Nucleus accumbens (tissue), 56 donors: Measurements from ENCODE around the gene ARL8B.
"Not testable (repeated sequence)": the region's sequence is repeated elsewhere in the genome, so short reads cannot be mapped to it uniquely, and the experiment has no call there.

Source experiments
- DNase-seq, 56 donors: peaks; one replicate each; lab custom pipeline; 2025; lab: John Stamatoyannopoulos, UW

ARL8B gene

DNA sequence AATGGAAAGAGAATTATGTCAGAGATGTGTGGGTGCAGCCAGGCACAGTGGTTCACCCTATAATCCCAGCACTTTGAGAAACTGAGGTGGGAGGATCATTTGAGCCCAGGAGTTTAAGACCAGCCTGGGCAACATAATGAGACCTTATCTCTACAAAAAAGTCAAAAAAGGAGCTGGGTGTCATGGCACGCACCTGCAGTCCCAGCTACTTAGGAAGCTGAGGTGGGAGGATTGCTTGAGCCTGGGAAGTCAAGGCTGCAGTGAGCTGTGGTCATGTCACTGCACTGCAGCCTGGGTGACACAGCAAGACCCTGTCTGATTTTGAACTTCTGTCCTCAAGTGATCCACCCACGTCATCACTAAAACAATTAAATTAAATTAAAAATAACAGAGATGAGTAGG, 15.2 kb upstream of the ARL8B start:
- not testable (repeated sequence) for DNase-seq

- no peak for DNase-seq
Measured at GRCh38 chr3:5110337-5110736, 11.8 kb upstream of the ARL8B start.

GRCh38 chr3:5112043-5112442, 10.0 kb upstream of the ARL8B start:
- DNase-seq, result no peak

GRCh38 chr3:5113726-5114125, 8.4 kb upstream of the ARL8B start:
- DNase-seq, result not testable (repeated sequence)

DNA sequence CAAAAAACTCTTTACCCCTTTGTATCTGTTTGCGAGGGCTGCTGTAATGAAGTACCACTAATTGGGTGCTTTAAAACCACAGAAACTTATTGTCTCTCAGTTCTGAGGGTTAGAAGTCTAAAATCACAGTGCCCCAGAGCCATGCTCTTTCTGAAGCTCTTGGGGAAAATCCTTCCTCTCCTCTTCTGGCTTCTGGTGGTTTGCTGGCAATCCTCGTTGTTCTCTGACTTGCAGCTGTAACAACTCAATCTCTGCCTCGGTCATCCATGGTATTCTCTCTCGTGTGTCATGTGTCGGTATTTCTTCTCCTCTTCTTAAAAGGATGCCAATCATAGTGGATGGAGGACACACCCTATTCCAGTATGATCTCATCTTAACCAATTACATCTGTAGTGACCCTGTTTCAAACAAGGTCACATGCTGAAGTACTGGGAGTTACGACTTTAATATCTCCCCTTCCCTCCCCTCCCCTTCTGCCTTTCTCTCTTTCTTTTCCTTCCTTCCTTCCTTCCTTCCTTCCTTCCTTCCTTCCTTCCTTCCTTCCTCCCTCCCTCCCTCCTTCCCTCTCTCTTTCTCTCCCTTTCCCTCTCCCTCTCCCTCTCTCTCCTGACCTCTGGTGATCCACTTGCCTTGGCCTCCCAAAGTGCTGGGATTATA, 6.5 kb upstream of the ARL8B start:
- DNase-seq, result no peak

DNA sequence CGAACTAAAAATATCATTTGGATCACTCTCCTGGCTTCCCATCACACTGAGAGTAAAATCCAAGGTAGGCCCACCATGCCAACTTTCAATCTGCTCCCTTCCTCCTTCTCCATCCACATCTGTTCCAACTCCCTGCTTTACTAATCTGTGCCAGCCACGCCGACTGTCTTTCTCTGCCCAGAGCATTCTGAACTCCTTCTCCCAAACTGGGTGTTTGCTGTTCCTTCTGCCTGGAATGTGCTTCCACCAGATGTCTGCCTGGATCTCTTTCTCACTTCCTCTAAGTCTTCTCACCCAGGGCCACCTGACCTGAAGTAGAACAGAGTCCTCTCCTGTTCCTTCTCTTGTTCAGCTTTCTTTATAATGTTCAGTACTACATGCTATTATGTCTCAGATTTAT, 5.6 kb upstream of the ARL8B start:
- DNase-seq, result no peak

DNA sequence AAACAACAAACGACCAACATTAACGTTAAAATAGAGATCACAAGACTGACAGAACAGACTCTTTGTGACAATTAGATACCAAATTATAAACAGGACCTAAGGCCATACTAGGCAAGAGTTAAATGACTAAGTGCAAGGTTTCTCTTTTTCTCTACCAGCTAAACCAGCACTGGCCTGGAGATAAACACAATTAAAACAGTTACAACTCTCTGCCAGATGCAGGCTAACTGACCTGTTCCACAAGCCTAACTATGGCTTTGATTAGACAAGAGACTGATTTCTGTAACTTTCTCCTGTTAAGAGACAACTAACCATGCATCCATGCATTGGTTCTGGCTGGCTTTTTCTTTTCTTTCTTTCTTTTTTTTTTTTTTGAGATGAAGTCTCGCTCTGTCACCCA, 1.6 kb upstream of the ARL8B start:
- DNase-seq, result no peak

GRCh38 chr3:5122741-5123706, 932 bp downstream of the ARL8B start:
- peak in 35 of 56 donors; percentile 6 to 62 (median 34) for DNase-seq

DNA sequence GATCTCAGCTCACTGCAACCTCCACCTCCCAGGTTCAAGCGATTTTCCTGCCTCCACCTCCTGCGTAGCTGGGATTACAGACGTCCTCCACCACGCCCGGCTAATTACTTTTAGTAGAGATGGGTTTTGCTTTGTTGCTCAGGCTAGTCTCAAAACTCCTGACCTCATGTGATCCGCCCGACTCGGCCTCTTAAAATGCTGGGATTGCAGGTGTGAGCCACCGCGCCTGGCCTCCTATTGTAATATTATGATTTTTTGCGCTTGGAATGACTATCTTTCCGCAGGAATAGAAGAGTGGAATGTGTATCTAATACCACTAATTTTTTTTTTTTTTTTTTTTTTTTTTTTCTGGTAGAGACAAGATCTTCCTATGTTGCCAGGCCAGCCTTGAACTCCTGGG, 1.8 kb downstream of the ARL8B start:
- no peak for DNase-seq

- no peak for DNase-seq
Measured at GRCh38 chr3:5126586-5126985, 4.5 kb downstream of the ARL8B start.

DNA sequence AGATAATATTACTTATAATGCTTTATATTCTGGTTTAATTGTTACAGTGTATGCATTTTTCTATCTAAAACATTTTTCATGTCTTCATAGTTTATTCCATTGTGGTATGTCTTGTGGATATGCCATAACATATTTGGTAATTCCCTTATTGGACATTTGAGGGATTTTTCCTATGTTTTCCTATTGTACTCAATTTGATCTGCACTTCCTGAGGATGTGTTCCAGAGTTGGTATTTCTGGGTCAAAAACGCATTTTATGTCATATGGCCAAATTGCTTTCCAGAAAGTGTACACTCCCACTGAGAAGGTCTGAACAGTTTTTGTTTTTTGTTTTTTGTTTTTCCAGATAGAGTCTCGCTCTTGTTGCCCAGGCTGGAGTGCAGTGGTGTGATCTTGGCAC, 6.8 kb downstream of the ARL8B start:
- DNase-seq, result no peak

DNA sequence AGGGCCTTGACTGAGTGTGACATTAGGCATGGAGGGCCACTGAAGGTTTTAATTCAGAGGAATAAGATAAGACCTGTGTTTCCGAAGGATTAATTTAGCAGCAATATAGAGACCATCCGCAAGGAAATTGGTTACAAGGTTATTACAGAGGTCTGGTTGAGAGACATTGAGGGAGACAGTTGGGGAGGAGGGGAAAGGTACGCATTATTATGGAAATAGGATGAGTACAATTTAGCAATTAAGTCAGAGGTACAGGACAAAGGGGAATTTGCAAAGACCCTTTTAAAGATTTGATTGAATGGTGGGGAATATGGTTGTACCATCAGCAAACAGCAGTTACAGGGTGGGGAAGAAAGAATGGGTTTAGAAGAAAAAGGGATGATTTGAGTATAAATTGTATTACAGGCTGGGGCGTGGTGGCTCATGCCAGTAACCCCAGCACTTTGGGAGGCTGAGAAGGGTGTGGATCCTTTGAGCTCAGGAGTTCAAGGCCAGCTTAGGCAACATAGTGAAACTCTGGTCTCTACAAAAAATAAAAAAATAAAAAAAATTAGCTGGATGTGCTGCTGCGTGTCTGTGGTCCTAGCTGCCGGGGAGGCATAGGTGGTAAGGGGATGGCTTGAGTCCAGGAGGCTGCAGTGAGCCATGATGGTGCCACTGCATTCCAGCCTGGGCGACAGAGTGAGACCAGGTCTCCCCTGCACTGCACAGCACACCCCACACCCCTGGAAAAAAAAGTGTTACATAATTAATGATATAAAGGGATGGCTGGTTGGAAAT, 11.3 kb downstream of the ARL8B start:
- DNase-seq, result no peak

- DNase-seq, result no peak
Measured at GRCh38 chr3:5134019-5134391, 11.9 kb downstream of the ARL8B start.

GRCh38 chr3:5134499-5134898, 12.4 kb downstream of the ARL8B start:
- DNase-seq, result no peak

GRCh38 chr3:5136211-5136918, 14.3 kb downstream of the ARL8B start:
- no peak for DNase-seq

DNA sequence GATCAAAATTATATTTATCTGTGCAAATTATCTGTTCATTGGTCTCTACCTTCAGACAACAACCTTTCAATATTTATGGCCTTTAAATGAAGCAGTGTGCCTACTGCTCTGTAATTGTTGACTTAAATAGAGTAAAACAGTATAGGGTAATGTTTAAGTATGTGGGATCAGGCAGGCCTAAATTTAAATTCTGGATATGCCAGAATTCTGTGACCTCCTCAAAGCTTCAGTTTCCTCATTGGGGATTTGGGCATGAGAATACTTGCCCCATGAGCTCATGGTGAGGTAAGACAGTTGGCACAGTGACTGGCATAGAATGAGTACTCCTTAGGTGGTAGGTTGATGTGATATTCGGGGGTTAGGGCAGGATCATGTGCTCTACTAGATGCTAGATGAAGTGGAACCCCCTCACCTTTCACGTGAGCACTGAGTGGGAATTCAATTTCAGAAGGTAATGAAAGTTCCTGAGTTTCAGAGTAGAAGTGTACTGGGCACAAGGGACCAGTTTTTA, 14.9 kb downstream of the ARL8B start:
- no peak for DNase-seq

GRCh38 chr3:5138214-5138981, 16.3 kb downstream of the ARL8B start:
- DNase-seq, result peak in 2 of 56 donors; percentile 2 to 3

DNA sequence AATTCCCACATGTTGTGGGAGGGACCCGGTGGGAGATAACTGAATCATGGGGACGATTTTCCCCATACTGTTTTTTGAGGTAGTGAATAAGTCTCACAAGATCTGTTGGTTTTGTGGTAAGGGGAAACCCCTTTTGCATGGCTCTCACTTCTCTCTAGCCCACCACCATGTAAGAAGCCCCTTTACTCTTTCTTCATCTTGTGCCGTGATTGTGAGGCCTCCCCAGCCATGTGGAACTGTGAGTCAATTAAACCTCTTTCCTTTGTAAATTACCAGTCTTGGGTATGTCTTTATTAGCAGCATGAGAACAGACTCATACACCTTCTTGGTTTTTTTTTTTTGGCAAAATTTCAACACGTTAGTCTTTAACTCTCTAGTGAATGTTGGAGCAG, 18.1 kb downstream of the ARL8B start:
- DNase-seq, result no peak

DNA sequence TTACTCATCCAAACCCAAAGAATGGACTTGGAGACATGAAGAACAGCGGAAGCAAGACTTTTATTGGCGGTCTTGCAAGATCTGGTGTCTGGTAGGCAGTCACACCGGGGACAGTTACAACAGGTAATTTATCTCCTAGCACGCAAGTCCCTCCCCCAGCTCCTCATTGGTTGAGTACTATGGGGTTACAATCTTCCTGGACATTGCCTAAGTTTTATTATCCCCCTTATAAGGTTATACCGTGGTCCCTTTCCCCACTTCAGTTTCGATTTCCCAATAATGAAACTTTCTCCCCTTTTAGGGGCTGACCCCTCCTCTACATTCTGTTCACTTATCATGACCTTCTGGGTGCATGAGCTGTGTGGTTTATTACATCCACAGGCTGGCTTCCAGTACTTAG, 18.7 kb downstream of the ARL8B start:
- DNase-seq, result no peak

GRCh38 chr3:5141760-5142159, 19.7 kb downstream of the ARL8B start:
- DNase-seq, result no peak
